Measurements from ENCODE around the gene EPS8L1.
"Not testable (repeated sequence)": the region's sequence is repeated elsewhere in the genome, so short reads cannot be mapped to it uniquely, and the experiment has no call there.

Gene EPS8L1

DNA sequence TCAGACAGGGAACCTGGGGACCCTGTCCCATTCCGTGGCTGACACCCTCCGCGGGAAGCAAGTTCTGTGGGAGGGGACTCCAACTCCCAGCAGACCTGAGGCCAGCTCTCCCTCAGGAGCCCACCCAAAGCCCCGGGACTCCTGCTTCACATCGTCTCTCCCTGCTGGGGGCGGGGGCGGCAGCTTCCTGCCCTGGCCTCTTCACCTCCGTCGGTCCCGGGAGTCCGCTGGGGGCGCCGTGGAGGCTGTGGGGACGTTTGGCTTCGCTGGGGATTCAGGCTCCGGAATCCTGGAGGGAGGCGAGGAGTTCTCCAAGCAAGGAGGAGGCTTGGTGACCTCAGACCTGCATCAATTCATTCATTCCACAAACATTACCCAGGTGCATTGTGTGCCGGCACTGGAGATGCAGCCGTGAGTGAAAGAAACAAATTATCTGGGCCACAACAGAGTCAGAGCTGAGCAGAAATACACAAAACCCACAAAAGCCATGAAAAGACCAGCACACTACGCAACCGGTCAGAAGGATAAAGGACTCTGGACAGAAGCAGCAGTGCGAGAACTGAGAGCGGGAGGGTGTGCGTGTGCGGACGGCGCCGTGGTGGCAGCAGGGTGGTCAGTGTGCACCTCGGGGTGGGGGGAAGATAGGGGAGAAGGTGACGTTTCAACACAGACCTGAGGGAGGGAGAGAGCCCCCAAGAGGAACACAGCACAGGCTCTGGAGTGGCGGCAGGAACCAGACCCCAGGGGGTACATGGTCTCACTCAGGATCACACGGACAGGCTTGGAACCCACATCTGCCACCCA, 19.0 kb downstream of the EPS8L1 start:
- DNase-seq (ENCODE audit: low read depth, low spot score), result no peak

- no peak for DNase-seq (ENCODE audit: low read depth, low spot score)
These were observed 19.8 kb downstream of the EPS8L1 start for GRCh38 chr19:55095260-55096060.

GRCh38 chr19:55096061-55096701, 20.5 kb downstream of the EPS8L1 start:
- no peak for DNase-seq (ENCODE audit: low read depth, low spot score)

DNA sequence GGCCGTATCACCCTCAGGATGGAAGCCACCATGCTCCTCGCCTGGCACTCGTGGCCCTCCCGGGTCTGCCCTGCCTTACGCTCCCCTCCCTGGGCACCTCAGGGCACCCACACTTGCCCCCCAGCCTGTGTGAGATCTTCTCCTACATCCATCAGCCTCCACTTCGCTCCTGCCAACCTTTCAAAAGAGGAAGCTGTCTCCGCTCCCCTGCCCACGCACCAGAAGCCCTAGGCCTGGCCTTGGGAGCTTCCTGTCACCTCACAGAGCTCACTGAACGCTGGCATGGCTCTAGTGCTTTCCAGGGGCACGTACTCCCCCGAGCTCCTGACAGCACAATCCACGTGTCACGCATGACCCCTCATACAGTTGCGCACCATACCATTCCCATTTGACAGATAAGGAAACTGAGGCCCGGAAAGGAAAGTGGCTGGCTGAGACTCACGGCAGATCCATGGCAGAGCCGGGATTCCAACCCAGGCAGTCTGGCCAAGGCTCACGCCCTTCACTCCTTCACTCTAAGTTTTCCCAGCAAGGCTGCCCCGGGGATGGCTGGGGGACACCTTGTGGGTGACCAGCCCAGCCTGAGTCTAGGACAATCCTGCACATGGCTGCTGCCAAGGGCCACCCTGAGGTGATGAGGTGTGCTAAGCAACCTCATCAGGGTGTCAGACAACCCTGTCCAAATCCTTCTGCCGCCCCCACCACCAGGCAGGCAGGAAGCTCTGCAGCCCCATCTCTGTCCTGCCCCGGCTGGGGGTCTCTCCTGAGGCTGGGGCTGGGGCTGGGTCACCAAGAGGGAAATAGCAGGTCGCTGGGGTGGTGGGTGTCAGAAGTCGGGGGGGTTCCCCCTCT, 22.4 kb downstream of the EPS8L1 start:
- DNase-seq (ENCODE audit: low read depth, low spot score), result no peak

GRCh38 chr19:55098716-55099556, 23.3 kb downstream of the EPS8L1 start:
- DNase-seq (ENCODE audit: low read depth, low spot score), result no peak

- no peak for DNase-seq (ENCODE audit: low read depth, low spot score)
These were observed 24.2 kb downstream of the EPS8L1 start for GRCh38 chr19:55099557-55100506.

DNA sequence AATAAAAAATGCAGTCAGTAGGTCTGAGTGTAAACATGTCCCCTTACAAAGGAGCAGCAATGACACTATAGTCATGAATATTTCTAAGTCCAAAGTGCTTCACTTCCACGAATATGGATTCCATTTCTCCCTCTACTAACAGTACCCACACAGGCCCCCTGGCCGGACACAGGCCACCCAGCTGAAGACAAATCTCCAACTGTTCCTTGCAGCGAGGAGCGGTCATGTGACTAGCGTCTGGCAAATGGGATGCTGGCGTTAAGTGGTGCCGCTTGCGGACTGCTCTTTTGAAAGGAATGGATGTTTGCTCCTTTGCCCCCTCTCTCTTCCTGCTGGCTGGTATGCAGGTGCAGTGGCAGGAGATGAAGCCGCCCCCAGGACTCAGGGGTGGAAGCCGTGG, 25.6 kb downstream of the EPS8L1 start:
- DNase-seq (ENCODE audit: low read depth, low spot score), result no peak

DNA sequence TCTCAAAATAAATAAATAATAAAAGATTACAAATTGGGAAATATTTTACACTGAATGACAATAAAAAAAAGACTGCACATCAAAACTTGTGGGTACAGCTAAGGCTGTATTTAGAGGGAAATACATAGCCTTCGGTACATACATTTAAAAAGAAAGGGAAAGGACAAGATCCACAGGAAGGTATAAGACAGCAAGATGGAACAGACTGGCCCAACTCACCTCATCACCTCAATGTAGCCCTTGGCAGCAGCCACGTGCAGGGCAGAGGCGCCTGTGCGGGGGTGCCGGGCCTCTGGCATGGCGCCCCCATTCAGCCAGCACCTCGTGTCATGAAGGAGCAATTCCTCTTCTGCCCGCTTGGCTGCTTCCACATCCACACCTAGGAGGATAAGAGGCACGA, 27.5 kb downstream of the EPS8L1 start:
- no peak for DNase-seq (ENCODE audit: low read depth, low spot score)

GRCh38 chr19:55105237-55105636, 29.6 kb downstream of the EPS8L1 start:
- no peak for DNase-seq (ENCODE audit: low read depth, low spot score)

- DNase-seq (ENCODE audit: low read depth, low spot score), result no peak
These were observed 30.9 kb downstream of the EPS8L1 start for GRCh38 chr19:55106591-55106990.

- not testable (repeated sequence) for DNase-seq (ENCODE audit: low read depth, low spot score)
These were observed 31.6 kb downstream of the EPS8L1 start for GRCh38 chr19:55107252-55107651.

GRCh38 chr19:55109527-55110291, 34.0 kb downstream of the EPS8L1 start:
- DNase-seq (ENCODE audit: low read depth, low spot score), result no peak

- DNase-seq (ENCODE audit: low read depth, low spot score), result no peak
These were observed 35.7 kb downstream of the EPS8L1 start for GRCh38 chr19:55111238-55111831.

DNA sequence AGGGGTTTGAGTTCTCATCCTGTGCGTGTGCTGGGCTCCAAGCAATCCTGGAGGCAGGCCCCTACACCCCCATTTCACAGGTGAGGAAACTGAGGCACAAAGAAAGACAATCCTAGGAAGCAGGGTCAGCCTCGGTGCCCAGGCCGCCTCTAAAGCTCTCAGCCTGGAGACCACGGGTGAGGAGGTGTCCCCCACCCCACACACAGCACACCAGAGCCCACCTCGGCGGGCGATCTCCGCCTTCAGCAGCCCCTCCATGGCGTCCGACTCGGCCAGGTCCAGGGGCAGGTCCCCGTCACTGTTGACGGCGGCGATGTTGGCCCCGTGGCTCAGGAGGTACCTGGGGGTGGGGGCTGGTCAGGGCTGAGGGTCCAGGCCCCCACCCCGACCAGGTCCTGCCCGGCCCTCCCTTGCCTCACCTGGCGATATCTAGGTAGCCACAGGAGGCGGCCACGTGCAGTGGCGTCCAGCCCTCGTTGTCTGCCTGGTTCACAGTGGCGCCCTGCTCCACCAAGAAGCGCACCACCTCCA, 36.6 kb downstream of the EPS8L1 start:
- no peak for DNase-seq (ENCODE audit: low read depth, low spot score)

GRCh38 chr19:55112777-55113569, 37.3 kb downstream of the EPS8L1 start:
- DNase-seq (ENCODE audit: low read depth, low spot score), result no peak

GRCh38 chr19:55113570-55114039, 37.9 kb downstream of the EPS8L1 start:
- no peak for DNase-seq (ENCODE audit: low read depth, low spot score)

- DNase-seq (ENCODE audit: low read depth, low spot score), result no peak
These were observed 39.0 kb downstream of the EPS8L1 start for GRCh38 chr19:55114566-55115145.
